Measurements from ENCODE around the gene USP47.

DNA sequence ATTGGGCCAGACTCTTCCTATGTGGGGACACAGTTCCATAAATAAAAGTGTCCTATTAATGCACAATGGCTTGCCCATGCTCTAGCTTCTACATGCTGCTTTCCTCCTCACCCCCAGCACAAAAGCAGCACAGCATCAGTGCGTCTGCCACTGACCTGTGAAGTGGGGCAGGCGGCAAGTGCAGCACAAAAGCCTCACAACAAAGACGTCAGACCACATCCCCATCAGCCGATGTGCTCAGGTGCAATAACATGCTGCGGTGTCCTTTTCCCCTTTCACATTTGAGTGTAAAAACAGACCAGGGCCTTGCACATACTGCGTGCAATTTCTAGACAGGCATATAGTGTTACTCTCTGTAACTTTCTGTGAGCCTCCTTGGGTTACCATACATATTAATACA lies 153.8 kb downstream of the USP47 start:
- TF ChIP-seq TAF1 (IDR thresholded peaks at IDR 0.05; ENCODE audit: low read depth, low read length) = no peak
- TF ChIP-seq SPI1 (IDR thresholded peaks at IDR 0.05; ENCODE audit: low read depth, low read length) = no peak

All from GM12891 (cell line).